Lower leg skin (tissue), 4 donors: ENCODE results near the gene IL1B. TPM values are rescaled to one million over a fixed set of nuclear protein-coding genes. Genes with fewer than 3 reads are reported as not detected.

Experiments
- DNase-seq, 2 donors: peaks; one replicate each; pipeline ENCODE4 v3.0.0-alpha.2; 2019; ENCODE audit warnings: low spot score in 2 of 2
- H3K4me3 ChIP-seq: fragments of 200-600 bp; sonication (generic); 2 replicates; pipeline ENCODE4 v1.5.1; 2017; ENCODE audit warnings: mild to moderate bottlenecking, low read depth; ENCODE audit not compliant: poor library complexity, severe bottlenecking
- CTCF ChIP-seq, 3 donors: fragments of 450-650 bp; IDR thresholded peaks; one replicate each; pipeline ENCODE4 v1.5.1; 2016; ENCODE audit warnings: antibody characterized with exemption in 3 of 3, mild to moderate bottlenecking in 3 of 3, moderate library complexity in 2 of 3
- POLR2A ChIP-seq, 2 donors: fragments of 450-650 bp; IDR thresholded peaks; one replicate each; pipeline ENCODE4 v1.6.1; 2016 to 2017; ENCODE audit warnings: antibody characterized with exemption in 2 of 2, mild to moderate bottlenecking in 1 of 2, moderate library complexity in 1 of 2
- WGBS, 2 donors: methylation state at CpG; one replicate each; pipeline ENCODE4 v1.1.5; 2018; 5-methylcytosine and 5-hydroxymethylcytosine counted together
- intact Hi-C: fragments of 100-400 bp; cut with DNase I; formaldehyde crosslinking; loops from one replicate; pipeline ENCODE4 v1.15.0; 2023; ENCODE audit warnings: low total_unique reads
- total RNA-seq, 4 donors: library from RNA; depleted of rRNA; stranded (reverse); fragments of >200 nt; gene quantifications; one replicate each; pipeline ENCODE4 v1.1.0, GENCODE V29; 2016

The IL1B gene
- total RNA-seq, 4 donors from 2014 or later: 0.47 TPM; not detected in 3

GRCh38 chr2:112791019-112791418 is 45.6 kb downstream of the IL1B start:
- no peak for DNase-seq
- WGBS, 2 donors: 88 to 91% methylated on average over 3 of the region's 3 CpGs
- H3K4me3 ChIP-seq: no peak overlapping the region
- no peak for TF ChIP-seq POLR2A (IDR thresholded peaks at IDR 0.05)
- intact Hi-C loops: no loop called here

- no peak for DNase-seq
- intact Hi-C loops: no loop called here
- TF ChIP-seq CTCF (IDR thresholded peaks at IDR 0.05) (no peak), POLR2A (IDR thresholded peaks at IDR 0.05) (no peak)
- no peak overlapping the region for H3K4me3 ChIP-seq
- 82 to 91% methylated on average over 5 of the region's 5 CpGs for WGBS, 2 donors
Observed at GRCh38 chr2:112790305-112790704, 46.3 kb downstream of the IL1B start.

- intact Hi-C loops: no loop called here
- no peak for DNase-seq
- no peak overlapping the region for H3K4me3 ChIP-seq
- TF ChIP-seq CTCF (IDR thresholded peaks at IDR 0.05) (no peak), POLR2A (IDR thresholded peaks at IDR 0.05) (no peak)
- 84 to 93% methylated on average over 1 of the region's 1 CpG for WGBS, 2 donors
Observed at GRCh38 chr2:112789186-112789585, 47.4 kb downstream of the IL1B start.

GRCh38 chr2:112788653-112789052 is 47.9 kb downstream of the IL1B start:
- intact Hi-C loops: no loop called here
- WGBS, 2 donors: 88 to 90% methylated on average over 3 of the region's 3 CpGs
- TF ChIP-seq POLR2A (IDR thresholded peaks at IDR 0.05): no peak
- no peak for TF ChIP-seq CTCF (IDR thresholded peaks at IDR 0.05)
- no peak overlapping the region for H3K4me3 ChIP-seq
- no peak for DNase-seq

GRCh38 chr2:112787729-112788393 is 48.7 kb downstream of the IL1B start:
- 84 to 90% methylated on average over 4 of the region's 4 CpGs for WGBS, 2 donors
- no peak overlapping the region for H3K4me3 ChIP-seq
- TF ChIP-seq CTCF (IDR thresholded peaks at IDR 0.05): no peak
- TF ChIP-seq POLR2A (IDR thresholded peaks at IDR 0.05): no peak
- intact Hi-C loops: no loop called here
- DNase-seq: no peak

GRCh38 chr2:112787294-112787693 is 49.3 kb downstream of the IL1B start:
- 82 to 88% methylated on average over 3 of the region's 3 CpGs for WGBS, 2 donors
- DNase-seq: no peak
- intact Hi-C loops: no loop called here
- no peak overlapping the region for H3K4me3 ChIP-seq
- TF ChIP-seq POLR2A (IDR thresholded peaks at IDR 0.05) (no peak), CTCF (IDR thresholded peaks at IDR 0.05) (no peak)
